Esophagus squamous epithelium (tissue), 4 donors: ENCODE measurements around the gene LACC1.

Experiments used
- POLR2A ChIP-seq, 4 donors: fragments of 450-650 bp; IDR thresholded peaks; one replicate each; pipeline ENCODE4 v1.6.1; 2017; ENCODE audit warnings: antibody characterized with exemption in 4 of 4, mild to moderate bottlenecking in 4 of 4, moderate library complexity in 3 of 4
- TF ChIP-seq, protein P1 (sequence below), 6 experiments: fragments of 450-650 bp in 4 of 6; fragments of 200-600 bp in 2 of 6; sonication (generic) in 2 of 6; IDR thresholded peaks; one replicate each; pipeline ENCODE4 v1.5.1; 2016 to 2019; ENCODE audit warnings: antibody characterized with exemption in 6 of 6, mild to moderate bottlenecking in 4 of 6, moderate library complexity in 4 of 6

- TF ChIP-seq, protein P1, sequence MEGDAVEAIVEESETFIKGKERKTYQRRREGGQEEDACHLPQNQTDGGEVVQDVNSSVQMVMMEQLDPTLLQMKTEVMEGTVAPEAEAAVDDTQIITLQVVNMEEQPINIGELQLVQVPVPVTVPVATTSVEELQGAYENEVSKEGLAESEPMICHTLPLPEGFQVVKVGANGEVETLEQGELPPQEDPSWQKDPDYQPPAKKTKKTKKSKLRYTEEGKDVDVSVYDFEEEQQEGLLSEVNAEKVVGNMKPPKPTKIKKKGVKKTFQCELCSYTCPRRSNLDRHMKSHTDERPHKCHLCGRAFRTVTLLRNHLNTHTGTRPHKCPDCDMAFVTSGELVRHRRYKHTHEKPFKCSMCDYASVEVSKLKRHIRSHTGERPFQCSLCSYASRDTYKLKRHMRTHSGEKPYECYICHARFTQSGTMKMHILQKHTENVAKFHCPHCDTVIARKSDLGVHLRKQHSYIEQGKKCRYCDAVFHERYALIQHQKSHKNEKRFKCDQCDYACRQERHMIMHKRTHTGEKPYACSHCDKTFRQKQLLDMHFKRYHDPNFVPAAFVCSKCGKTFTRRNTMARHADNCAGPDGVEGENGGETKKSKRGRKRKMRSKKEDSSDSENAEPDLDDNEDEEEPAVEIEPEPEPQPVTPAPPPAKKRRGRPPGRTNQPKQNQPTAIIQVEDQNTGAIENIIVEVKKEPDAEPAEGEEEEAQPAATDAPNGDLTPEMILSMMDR (IDR thresholded peaks at IDR 0.05): peak in 4 of 6 experiments; percentile 53 to 70 (median 57)
- no peak for TF ChIP-seq POLR2A (IDR thresholded peaks at IDR 0.05)
These were observed 5.1 kb upstream of the LACC1 start for GRCh38 chr13:43874504-43875092.
